Activated naive CD8-positive, alpha-beta T cell treated with anti-CD3 and anti-CD28 coated beads for 36 hours (primary cell): Measurements from ENCODE around the gene CLCN7. TPM values are rescaled to one million over a fixed set of nuclear protein-coding genes. Genes with fewer than 3 reads are reported as not detected.
"Not testable (repeated sequence)": the region's sequence is repeated elsewhere in the genome, so short reads cannot be mapped to it uniquely, and the experiment has no call there.

Source experiments
- DNase-seq: peaks from one replicate; pipeline ENCODE4 v3.0.0; 2021
- H3K27ac Mint-ChIP-seq: one replicate; pipeline ENCODE4 v1.8.0; 2022; ENCODE audit warnings: mild to moderate bottlenecking, moderate library complexity, mixed read lengths
- H3K27me3 Mint-ChIP-seq: one replicate; pipeline ENCODE4 v1.8.0; 2022; ENCODE audit warnings: mild to moderate bottlenecking, mixed read lengths
- H3K36me3 Mint-ChIP-seq: one replicate; pipeline ENCODE4 v1.8.0; 2021; ENCODE audit warnings: mild to moderate bottlenecking, mixed read lengths
- H3K4me1 Mint-ChIP-seq: one replicate; pipeline ENCODE4 v1.8.0; 2021; ENCODE audit warnings: mixed read lengths
- H3K4me3 Mint-ChIP-seq: one replicate; pipeline ENCODE4 v1.8.0; 2022; ENCODE audit warnings: mild to moderate bottlenecking, moderate library complexity, mixed read lengths
- H3K9me3 Mint-ChIP-seq: one replicate; pipeline ENCODE4 v1.8.0; 2022; ENCODE audit warnings: mixed read lengths
- total RNA-seq, 2 experiments: library from RNA; stranded (reverse); gene quantifications; one replicate each; pipeline ENCODE4 v1.2.3, GENCODE V29; 2021

CLCN7 gene
- total RNA-seq, 2 experiments from 2014 or later = 45.0 to 48.8 TPM

DNA sequence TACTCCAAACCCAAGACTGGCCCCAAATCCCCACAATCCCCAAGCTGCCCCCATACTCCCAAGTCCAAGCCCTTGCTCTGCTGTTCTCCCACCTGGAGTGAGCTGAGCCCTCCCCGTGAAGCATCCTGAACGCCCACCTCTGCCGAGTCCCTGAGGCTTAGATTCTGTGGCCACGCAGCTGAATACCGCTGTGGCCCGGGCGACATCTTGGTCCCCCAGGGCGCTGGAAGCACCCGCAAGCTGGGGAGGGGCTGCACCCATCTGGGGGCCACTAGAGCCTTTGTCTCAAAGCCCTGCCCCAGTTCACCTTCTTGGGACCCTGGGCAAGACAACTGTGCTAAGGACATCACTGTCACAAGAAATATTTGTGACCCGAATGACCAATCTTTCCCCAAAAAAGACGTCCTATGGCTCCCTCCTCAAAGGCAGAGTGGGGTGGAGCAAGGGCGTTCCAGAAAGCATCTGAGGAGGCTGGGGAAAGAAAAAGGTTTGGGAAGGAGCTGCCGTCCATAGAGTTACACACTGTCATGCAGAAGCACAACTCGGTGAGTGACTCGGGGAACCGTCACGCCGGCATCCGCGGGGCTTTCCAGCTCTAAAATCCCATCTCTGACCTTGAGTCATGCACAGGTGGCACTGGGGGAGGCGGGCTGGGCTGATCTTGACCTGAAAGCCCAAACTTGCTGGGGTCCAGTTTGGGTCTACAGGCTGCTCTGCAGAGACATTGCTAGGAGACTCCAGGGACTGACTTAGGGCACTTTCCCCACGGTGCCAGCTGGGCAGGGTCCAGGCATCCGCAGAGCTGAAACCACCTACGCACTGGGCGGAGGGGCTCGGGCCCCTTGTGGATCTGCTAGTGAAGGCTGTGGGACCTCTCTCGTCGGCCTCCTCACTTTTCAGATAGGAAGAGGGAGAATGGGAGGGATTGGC is 7.3 kb upstream of the CLCN7 start:
- Mint-ChIP-seq H3K4me1 (no peaks in the 10 kb centered on the region), H3K9me3 (no peaks in the 10 kb centered on the region)

DNA sequence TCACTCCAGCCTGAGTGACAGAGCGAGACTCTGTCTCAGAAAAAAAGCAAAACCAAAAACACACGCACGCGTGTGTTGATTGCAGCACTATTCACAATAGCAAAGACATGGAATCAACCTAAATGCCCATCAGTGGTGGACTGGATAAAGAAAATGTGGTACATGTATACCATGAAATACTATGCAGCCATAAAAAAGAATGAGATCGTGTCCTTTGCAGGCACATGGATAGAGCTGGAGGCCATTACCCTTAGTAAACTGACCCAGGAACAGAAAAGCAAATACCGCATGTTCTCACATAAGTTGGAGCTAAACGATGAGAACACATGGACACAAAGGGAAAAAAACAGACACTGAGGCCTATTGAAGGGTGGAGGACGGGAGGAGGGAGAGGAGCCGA is 4.1 kb upstream of the CLCN7 start:
- not testable (repeated sequence) for H3K4me3 Mint-ChIP-seq

More for the DNA sequence above, 7.3 kb upstream of the CLCN7 start:
- no peak for DNase-seq
- Mint-ChIP-seq H3K27me3 (no peaks in the 10 kb centered on the region), H3K27ac (no peak overlapping the region), H3K36me3 (no peaks in the 10 kb centered on the region), H3K4me3 (no peak overlapping the region)

DNA sequence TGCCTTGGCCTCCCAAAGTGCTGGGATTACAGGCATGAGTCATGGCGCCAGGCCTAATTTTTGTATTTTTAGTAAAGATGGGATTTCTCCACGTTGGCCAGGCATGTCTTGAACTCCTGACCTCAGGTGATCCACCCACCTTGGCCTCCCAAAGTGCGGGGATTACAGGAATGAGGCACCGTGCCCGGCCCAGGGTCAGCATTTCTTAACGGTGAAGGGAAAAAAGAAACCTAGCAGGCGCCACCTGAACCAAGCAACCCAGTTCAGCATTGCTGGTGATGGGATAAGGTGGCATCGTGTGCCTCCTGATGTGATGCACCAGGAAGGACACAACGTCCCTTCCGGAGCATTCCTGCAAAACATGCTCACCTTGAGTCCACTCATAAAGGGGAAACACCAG is 2.2 kb upstream of the CLCN7 start:
- Mint-ChIP-seq H3K9me3 (no peaks in the 10 kb centered on the region), H3K27ac (no peak overlapping the region), H3K36me3 (no peaks in the 10 kb centered on the region), H3K4me1 (peaks cover 14% of the 10 kb centered on the region), H3K4me3 (no peak overlapping the region), H3K27me3 (no peaks in the 10 kb centered on the region)
- DNase-seq = no peak

More for the DNA sequence above, 4.1 kb upstream of the CLCN7 start:
- not testable (repeated sequence) for H3K36me3 Mint-ChIP-seq, H3K4me1 Mint-ChIP-seq, H3K27ac Mint-ChIP-seq, H3K27me3 Mint-ChIP-seq, H3K9me3 Mint-ChIP-seq, DNase-seq

GRCh38 chr16:1475552-1476114 is 805 bp upstream of the CLCN7 start:
- DNase-seq = no peak
- peaks cover 26% of the 10 kb centered on the region for H3K4me1 Mint-ChIP-seq
- peak overlapping the region; percentile 88 for H3K4me3 Mint-ChIP-seq
- H3K27ac Mint-ChIP-seq = peak overlapping the region; percentile 90
- no peaks in the 10 kb centered on the region for H3K9me3 Mint-ChIP-seq
- no peaks in the 10 kb centered on the region for H3K27me3 Mint-ChIP-seq
- H3K36me3 Mint-ChIP-seq = no peaks in the 10 kb centered on the region

GRCh38 chr16:1474082-1474795 is 589 bp downstream of the CLCN7 start:
- DNase-seq = no peak

GRCh38 chr16:1472974-1473373 is 1.9 kb downstream of the CLCN7 start:
- H3K4me3 Mint-ChIP-seq = peak overlapping the region; percentile 14
- no peaks in the 10 kb centered on the region for H3K27me3 Mint-ChIP-seq
- DNase-seq = no peak
- H3K9me3 Mint-ChIP-seq = no peaks in the 10 kb centered on the region
- no peaks in the 10 kb centered on the region for H3K36me3 Mint-ChIP-seq
- H3K27ac Mint-ChIP-seq = peak overlapping the region; percentile 0
- peaks cover 31% of the 10 kb centered on the region for H3K4me1 Mint-ChIP-seq

More at GRCh38 chr16:1474082-1474795, 589 bp downstream of the CLCN7 start:
- H3K9me3 Mint-ChIP-seq = no peaks in the 10 kb centered on the region
- H3K27me3 Mint-ChIP-seq = no peaks in the 10 kb centered on the region
- peak overlapping the region; percentile 34 for H3K27ac Mint-ChIP-seq
- peaks cover 31% of the 10 kb centered on the region for H3K4me1 Mint-ChIP-seq
- peak overlapping the region; percentile 78 for H3K4me3 Mint-ChIP-seq
- H3K36me3 Mint-ChIP-seq = no peaks in the 10 kb centered on the region

GRCh38 chr16:1471569-1472194 is 3.1 kb downstream of the CLCN7 start:
- Mint-ChIP-seq H3K4me1 (peaks cover 31% of the 10 kb centered on the region), H3K36me3 (no peaks in the 10 kb centered on the region), H3K4me3 (no peak overlapping the region), H3K27ac (no peak overlapping the region), H3K27me3 (no peaks in the 10 kb centered on the region), H3K9me3 (no peaks in the 10 kb centered on the region)
- DNase-seq = no peak

GRCh38 chr16:1470481-1471251 is 4.2 kb downstream of the CLCN7 start:
- Mint-ChIP-seq H3K9me3 (no peaks in the 10 kb centered on the region), H3K4me3 (no peak overlapping the region), H3K4me1 (peaks cover 28% of the 10 kb centered on the region), H3K36me3 (no peaks in the 10 kb centered on the region), H3K27me3 (no peaks in the 10 kb centered on the region), H3K27ac (no peak overlapping the region)
- DNase-seq = no peak

DNA sequence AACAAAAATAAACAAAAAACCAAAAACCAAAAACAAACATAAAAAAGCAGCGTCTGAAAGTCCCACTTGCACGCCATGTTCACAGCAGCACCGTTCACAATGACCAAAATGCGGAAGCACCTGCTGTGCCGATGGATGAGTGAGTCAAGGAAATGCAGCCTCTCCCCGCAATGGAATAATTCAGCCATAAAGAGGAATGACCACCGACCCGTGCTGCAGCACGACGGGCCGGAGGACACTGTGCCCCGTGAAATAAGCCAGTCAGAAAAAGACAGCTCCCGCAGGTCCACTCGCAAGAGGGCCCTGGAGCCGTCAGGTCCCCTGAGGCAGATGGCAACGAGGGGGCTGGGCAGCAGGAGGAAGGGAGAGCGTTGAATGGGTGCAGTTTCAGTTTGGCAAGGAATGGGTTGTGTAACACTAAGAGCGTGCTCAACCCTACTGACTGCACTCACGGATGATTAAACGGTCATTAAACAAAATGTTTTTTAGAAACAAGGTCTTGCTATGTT is 5.1 kb downstream of the CLCN7 start:
- Mint-ChIP-seq H3K27me3 (no peaks in the 10 kb centered on the region), H3K27ac (no peak overlapping the region), H3K4me1 (peaks cover 26% of the 10 kb centered on the region), H3K4me3 (no peak overlapping the region), H3K36me3 (no peaks in the 10 kb centered on the region), H3K9me3 (no peaks in the 10 kb centered on the region)
- no peak for DNase-seq

GRCh38 chr16:1469141-1469540 is 5.7 kb downstream of the CLCN7 start:
- not testable (repeated sequence) for H3K27ac Mint-ChIP-seq, H3K36me3 Mint-ChIP-seq, H3K9me3 Mint-ChIP-seq, H3K4me3 Mint-ChIP-seq, DNase-seq, H3K27me3 Mint-ChIP-seq
- peaks cover 26% of the 10 kb centered on the region for H3K4me1 Mint-ChIP-seq

DNA sequence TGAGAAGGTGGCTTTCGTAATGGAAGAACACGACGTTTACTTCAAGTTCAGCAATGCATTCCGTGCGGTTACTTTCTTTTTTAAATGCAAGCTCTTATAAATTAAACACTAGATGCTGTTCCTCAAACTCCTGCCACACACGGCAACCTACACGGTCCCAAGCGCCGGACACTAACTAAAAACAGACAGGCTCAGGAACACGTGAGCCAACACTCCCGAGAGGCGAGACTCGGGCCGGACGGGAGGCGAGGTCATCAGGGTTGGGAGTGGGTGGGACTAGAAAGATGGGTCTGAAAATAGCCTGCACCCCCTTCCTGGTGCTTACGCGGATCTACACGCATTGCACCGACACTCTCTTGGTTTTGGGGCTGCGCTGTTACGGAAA is 6.4 kb downstream of the CLCN7 start:
- H3K9me3 Mint-ChIP-seq = no peaks in the 10 kb centered on the region
- H3K4me1 Mint-ChIP-seq = peaks cover 24% of the 10 kb centered on the region
- H3K27me3 Mint-ChIP-seq = no peaks in the 10 kb centered on the region
- no peaks in the 10 kb centered on the region for H3K36me3 Mint-ChIP-seq
- H3K4me3 Mint-ChIP-seq = no peak overlapping the region
- no peak for DNase-seq
- H3K27ac Mint-ChIP-seq = no peak overlapping the region

DNA sequence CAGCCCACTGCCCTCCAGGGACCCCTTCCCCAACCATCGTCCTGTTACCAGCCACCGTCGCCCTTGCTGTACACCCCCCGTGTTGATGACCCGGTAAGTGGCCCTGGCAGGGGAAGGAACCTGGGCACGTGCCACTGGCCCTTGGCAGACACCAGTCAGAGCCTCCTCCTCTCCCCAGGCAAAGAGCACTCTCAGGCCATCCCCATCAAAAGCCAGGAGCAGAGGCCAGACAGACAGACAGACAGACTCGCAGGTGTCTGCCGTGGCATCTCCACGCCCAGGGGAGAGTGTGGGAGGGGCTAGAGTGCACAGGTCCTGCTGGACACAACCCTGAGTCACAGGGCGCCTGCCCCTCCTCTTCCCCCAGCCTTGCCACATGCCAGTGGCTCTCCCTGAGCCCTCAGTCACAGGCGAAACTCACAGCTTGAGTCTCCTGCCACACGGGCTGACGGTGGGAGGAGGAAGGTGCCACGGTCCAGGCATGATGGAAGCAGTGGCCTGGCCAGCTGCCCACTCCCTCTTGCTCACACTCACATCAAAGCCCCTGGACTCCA is 7.8 kb downstream of the CLCN7 start:
- H3K27me3 Mint-ChIP-seq = no peaks in the 10 kb centered on the region
- no peaks in the 10 kb centered on the region for H3K36me3 Mint-ChIP-seq
- no peaks in the 10 kb centered on the region for H3K9me3 Mint-ChIP-seq
- H3K4me3 Mint-ChIP-seq = no peak overlapping the region
- no peak for DNase-seq
- H3K4me1 Mint-ChIP-seq = peaks cover 17% of the 10 kb centered on the region
- H3K27ac Mint-ChIP-seq = no peak overlapping the region

GRCh38 chr16:1466054-1466453 is 8.8 kb downstream of the CLCN7 start:
- Mint-ChIP-seq H3K4me1 (peaks cover 10% of the 10 kb centered on the region), H3K36me3 (no peaks in the 10 kb centered on the region), H3K27ac (no peak overlapping the region), H3K27me3 (no peaks in the 10 kb centered on the region), H3K4me3 (no peak overlapping the region), H3K9me3 (no peaks in the 10 kb centered on the region)
- DNase-seq = no peak

- peaks cover 5% of the 10 kb centered on the region for H3K4me1 Mint-ChIP-seq
- H3K9me3 Mint-ChIP-seq = no peaks in the 10 kb centered on the region
- DNase-seq = no peak
- H3K36me3 Mint-ChIP-seq = no peaks in the 10 kb centered on the region
- no peaks in the 10 kb centered on the region for H3K27me3 Mint-ChIP-seq
- no peak overlapping the region for H3K27ac Mint-ChIP-seq
- no peak overlapping the region for H3K4me3 Mint-ChIP-seq
Measured at GRCh38 chr16:1465567-1465915, 9.3 kb downstream of the CLCN7 start.
